ENCODE data around the gene ALX4.

The ALX4 gene

GRCh38 chr11:44351898-44352498, 42.1 kb upstream of the ALX4 start:
- Histone ChIP-seq H3K9me3 (ENCODE audit: severe bottlenecking) (no peaks in the 10 kb centered on the region), H3K27me3 (ENCODE audit: insufficient read depth, low read depth, severe bottlenecking) (peaks cover 38% of the 10 kb centered on the region), H3K27ac (no peak overlapping the region), H3K4me3 (ENCODE audit: low read depth, low read length) (no peak overlapping the region), H3K36me3 (no peaks in the 10 kb centered on the region)
- no peak for DNase-seq
- TF ChIP-seq, protein P1, sequence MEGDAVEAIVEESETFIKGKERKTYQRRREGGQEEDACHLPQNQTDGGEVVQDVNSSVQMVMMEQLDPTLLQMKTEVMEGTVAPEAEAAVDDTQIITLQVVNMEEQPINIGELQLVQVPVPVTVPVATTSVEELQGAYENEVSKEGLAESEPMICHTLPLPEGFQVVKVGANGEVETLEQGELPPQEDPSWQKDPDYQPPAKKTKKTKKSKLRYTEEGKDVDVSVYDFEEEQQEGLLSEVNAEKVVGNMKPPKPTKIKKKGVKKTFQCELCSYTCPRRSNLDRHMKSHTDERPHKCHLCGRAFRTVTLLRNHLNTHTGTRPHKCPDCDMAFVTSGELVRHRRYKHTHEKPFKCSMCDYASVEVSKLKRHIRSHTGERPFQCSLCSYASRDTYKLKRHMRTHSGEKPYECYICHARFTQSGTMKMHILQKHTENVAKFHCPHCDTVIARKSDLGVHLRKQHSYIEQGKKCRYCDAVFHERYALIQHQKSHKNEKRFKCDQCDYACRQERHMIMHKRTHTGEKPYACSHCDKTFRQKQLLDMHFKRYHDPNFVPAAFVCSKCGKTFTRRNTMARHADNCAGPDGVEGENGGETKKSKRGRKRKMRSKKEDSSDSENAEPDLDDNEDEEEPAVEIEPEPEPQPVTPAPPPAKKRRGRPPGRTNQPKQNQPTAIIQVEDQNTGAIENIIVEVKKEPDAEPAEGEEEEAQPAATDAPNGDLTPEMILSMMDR (IDR thresholded peaks at IDR 0.05; ENCODE audit: low read depth, low read length), result no peak

DNA sequence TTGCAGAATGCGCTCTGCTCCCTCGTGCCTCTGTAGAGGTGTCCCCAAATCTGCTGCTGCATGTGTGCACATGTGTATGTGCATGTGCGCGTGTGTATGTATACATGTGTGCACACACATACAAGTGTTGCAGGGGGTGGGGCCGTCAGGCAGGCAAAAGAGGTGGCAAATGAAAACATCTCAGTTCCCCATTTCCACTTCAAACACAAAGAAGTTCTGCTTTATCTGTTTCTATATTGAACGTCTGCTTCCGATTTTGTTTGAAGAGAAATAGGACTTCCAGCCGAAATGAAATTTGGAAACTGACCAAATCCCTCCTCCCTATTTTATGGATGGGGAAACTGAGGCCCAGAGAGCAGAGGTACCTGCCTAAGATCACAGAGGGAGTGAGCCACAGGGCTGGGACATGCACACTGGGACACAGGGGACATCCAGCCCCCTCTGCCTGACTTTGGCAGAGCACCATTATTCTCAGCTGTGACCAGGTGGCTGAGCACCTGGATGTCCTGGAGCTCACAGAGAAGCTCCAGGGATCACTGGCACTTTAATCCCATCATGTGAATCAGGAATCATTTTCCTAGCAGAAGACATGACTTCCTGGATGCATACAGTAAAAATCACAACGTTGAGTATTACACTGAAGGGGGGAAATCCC, 41.2 kb upstream of the ALX4 start:
- H3K27me3 ChIP-seq (ENCODE audit: insufficient read depth, low read depth, severe bottlenecking), result peaks cover 42% of the 10 kb centered on the region
- no peak for DNase-seq
- H3K4me3 ChIP-seq (ENCODE audit: low read depth, low read length), result no peak overlapping the region
- H3K36me3 ChIP-seq, result no peaks in the 10 kb centered on the region
- TF ChIP-seq, protein P1 (IDR thresholded peaks at IDR 0.05; ENCODE audit: low read depth, low read length), result no peak
- no peak overlapping the region for H3K27ac ChIP-seq
- H3K9me3 ChIP-seq (ENCODE audit: severe bottlenecking), result no peaks in the 10 kb centered on the region

DNA sequence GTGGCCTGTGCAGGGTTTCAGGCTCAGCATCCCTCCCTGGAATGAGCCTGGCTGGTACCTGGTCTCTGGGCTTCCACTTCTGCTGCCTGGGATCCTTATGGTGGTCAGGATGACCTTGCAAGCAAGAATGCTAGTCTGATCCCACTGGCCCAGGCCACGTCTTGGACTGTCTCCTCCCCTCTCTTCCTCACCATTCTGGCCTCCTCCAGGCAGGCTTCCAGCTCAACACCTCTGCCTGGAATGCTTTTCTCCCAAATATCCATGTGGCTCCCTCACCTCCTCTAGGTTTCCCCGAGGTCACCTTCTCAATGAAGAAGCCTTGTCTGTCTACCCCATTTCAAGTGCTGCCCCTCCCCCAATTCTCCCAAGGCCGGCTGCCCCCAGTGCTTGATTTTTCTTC, 39.4 kb upstream of the ALX4 start:
- no peak for DNase-seq
- H3K27ac ChIP-seq, result no peak overlapping the region
- H3K27me3 ChIP-seq (ENCODE audit: insufficient read depth, low read depth, severe bottlenecking), result peaks cover 50% of the 10 kb centered on the region
- H3K4me3 ChIP-seq (ENCODE audit: low read depth, low read length), result no peak overlapping the region
- H3K36me3 ChIP-seq, result no peaks in the 10 kb centered on the region
- TF ChIP-seq, protein P1 (IDR thresholded peaks at IDR 0.05; ENCODE audit: low read depth, low read length), result no peak
- H3K9me3 ChIP-seq (ENCODE audit: severe bottlenecking), result no peaks in the 10 kb centered on the region

GRCh38 chr11:44348721-44349120, 38.8 kb upstream of the ALX4 start:
- Histone ChIP-seq H3K36me3 (no peaks in the 10 kb centered on the region), H3K27me3 (ENCODE audit: insufficient read depth, low read depth, severe bottlenecking) (peaks cover 48% of the 10 kb centered on the region), H3K9me3 (ENCODE audit: severe bottlenecking) (no peaks in the 10 kb centered on the region), H3K27ac (no peak overlapping the region), H3K4me3 (ENCODE audit: low read depth, low read length) (no peak overlapping the region)
- DNase-seq, result no peak
- TF ChIP-seq, protein P1 (IDR thresholded peaks at IDR 0.05; ENCODE audit: low read depth, low read length), result no peak

DNA sequence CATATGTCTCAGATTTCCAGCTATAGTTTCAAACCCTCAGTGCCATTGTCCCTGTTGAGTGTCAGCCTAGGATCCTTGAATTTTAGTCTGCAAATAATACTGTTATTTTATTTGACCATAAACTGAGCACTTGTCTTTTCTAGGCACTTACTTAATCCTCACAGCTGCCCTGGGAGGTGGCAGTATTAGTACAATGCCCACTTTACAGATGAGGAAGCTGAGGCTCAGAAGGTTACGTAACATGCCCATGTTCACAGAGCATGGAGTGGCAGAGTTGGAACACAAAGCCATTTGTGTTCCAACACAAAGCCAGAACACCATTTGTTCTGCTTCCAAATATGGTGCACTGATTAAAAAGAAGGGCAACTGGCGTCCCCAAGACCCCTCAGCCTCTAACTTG, 38.2 kb upstream of the ALX4 start:
- TF ChIP-seq, protein P1 (IDR thresholded peaks at IDR 0.05; ENCODE audit: low read depth, low read length), result no peak

GRCh38 chr11:44347538-44347937, 37.6 kb upstream of the ALX4 start:
- no peaks in the 10 kb centered on the region for H3K9me3 ChIP-seq (ENCODE audit: severe bottlenecking)

More for the DNA sequence above, 38.2 kb upstream of the ALX4 start:
- H3K27me3 ChIP-seq (ENCODE audit: insufficient read depth, low read depth, severe bottlenecking), result peaks cover 50% of the 10 kb centered on the region
- H3K36me3 ChIP-seq, result no peaks in the 10 kb centered on the region
- no peak overlapping the region for H3K27ac ChIP-seq
- no peak for DNase-seq
- H3K4me3 ChIP-seq (ENCODE audit: low read depth, low read length), result no peak overlapping the region
- H3K9me3 ChIP-seq (ENCODE audit: severe bottlenecking), result no peaks in the 10 kb centered on the region

More at GRCh38 chr11:44347538-44347937, 37.6 kb upstream of the ALX4 start:
- H3K4me3 ChIP-seq (ENCODE audit: low read depth, low read length), result no peak overlapping the region
- peaks cover 50% of the 10 kb centered on the region for H3K27me3 ChIP-seq (ENCODE audit: insufficient read depth, low read depth, severe bottlenecking)
- no peak for DNase-seq
- H3K36me3 ChIP-seq, result no peaks in the 10 kb centered on the region
- TF ChIP-seq, protein P1 (IDR thresholded peaks at IDR 0.05; ENCODE audit: low read depth, low read length), result no peak
- no peak overlapping the region for H3K27ac ChIP-seq
